NCI-H526 (cell line): Measurements from ENCODE around the gene PHACTR1.
"Not testable (repeated sequence)": the region's sequence is repeated elsewhere in the genome, so short reads cannot be mapped to it uniquely, and the experiment has no call there.

Experiments
- DNase-seq, 2 experiments: peaks; one replicate each; lab custom pipeline; 2025; lab: John Stamatoyannopoulos, UW

Gene PHACTR1

GRCh38 chr6:13307508-13307995 is 591.0 kb downstream of the PHACTR1 start:
- DNase-seq = no peak

DNA sequence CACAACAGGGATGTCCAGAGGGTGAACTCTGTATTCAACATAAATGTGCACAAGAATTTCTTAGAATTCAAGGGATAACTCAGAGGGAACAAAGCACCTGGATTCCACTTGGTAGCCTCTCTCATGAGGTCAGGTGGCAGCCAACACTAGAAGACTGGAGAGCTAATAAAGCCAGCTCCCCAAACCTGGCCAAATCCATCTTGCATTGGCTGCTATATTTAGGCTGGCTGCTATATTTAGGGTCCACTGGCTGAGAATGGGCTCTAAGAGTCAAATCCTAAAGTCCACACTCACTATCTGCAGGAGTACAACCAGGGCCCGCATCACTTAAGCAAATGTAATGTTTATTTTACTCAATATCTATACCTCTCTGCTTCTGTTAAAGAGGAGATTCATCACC is 591.8 kb downstream of the PHACTR1 start:
- DNase-seq = no peak

DNA sequence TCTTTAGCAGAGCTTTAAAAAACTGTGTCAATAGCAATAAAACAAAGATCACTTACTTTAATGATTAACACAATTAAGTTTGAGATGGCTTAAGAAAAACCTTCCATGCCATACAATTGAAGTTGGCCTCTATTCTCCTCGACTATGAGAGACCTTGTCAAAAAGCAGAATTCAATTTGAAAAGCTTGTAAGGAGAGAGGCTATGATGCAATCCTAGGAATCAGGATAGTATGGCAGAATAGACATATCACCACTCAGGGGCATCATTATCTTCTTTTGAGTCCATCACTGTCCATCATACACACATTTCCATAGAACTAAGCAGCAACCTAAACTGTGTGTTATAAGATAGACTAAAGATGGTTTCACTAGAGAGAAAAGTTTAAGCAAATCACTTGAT is 594.6 kb downstream of the PHACTR1 start:
- no peak for DNase-seq

DNA sequence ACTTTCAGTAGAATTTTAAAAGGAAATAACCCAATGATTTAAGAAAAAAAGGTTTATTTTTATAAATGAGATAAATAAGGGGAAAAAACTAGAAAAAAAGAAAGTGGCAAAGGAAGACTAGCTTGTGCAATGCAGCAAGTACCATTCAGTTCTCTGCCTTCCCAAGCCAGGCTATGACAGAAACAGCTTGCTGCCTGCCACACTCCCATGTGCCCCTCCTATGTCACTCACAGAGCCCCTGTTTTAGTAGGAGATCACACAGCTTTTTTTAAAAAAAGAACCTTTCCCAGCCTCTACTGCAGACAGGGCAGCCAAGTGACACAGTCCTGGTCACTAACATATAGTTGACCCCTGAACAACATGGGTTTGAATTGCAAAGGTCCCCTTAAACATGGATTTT is 598.2 kb downstream of the PHACTR1 start:
- no peak for DNase-seq

DNA sequence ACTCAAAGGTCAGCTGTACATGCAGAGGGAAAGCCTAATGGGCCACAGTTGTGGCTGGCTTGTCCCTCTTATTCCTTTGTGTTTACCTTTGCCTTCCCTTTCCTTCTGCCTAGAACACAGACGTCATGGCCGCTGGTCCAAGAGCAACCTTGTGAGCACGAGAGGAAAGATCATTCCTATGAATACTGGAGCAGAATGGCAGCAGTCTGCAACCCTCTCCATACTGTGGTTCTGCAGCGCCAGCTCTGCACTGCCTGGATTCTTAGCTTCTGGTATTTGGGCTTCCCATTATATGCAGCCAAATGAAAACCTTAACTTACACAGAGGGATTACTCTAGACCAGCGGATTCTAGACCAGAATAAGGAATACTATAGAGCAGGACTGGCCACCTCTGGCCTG is 599.3 kb downstream of the PHACTR1 start:
- no peak for DNase-seq

DNA sequence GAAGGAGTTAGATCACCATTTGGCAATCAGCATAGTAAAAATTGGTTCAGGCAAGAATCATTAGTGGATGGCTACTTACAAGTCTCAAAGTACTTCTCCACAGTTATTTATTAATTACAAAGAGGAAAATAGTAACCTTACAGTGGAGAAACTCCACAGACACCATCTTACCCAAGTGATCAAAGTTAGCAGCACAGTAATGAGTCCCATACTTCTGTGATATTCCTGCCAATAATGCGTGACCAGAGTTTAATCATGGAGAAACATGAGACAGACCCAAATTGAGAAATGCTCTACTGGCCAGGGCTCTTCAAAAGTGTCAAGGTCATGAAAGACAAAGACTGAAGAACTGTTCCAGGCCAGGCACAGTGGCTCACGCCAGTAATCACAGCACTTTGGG is 602.3 kb downstream of the PHACTR1 start:
- DNase-seq = no peak

DNA sequence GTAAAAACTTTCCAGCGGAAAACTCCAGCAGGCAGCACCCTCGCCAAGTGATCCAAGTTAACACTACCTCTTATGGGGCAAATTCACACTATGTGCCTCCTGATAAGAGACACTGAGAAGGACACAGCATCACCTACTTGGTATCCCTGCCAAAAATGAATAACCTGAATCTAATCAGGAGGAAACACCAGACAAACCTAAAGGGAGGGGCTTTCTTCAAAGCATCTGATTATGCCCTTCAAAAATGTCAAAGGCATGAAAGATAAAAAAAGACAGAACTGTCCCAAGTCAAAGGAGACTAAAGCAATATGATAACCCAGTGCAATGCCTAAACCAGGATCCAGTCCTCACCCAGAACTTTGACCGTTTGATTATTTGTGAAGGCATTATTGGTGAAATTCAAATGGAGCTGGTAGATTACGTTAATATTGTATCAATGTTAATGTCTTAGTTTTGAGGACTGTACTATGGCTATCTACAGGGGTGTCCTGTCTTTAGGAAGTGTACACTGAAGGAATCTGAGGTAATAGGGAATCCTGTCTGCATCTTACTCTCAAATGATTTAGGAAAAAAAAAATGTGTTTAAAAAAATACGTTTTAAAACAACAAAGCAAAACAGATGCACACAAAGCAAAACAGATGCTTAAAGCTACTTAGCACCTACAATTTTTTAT is 603.5 kb downstream of the PHACTR1 start:
- DNase-seq = no peak

- not testable (repeated sequence) for DNase-seq
Measured at GRCh38 chr6:13326031-13326586, 609.5 kb downstream of the PHACTR1 start.

DNA sequence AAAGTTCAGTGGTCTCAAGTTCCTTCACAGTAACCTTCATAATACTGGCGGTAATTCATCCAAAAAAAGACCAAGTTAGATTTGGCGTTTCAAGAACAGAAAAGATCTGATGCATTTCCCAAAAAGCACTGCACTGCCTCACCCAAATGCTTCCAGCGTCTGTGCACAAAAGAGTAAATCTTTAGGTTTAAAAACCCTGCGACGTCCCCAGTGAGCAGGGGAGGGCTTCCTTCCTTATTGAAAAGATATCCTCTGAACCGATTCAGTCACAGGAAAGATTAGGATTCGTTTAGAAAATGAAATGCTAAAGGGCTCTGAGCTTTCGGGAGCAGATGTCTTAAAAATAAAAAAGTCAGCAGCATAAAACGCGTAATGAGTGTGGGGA is 611.1 kb downstream of the PHACTR1 start:
- DNase-seq = peak in 1 of 2 experiments; percentile 66

GRCh38 chr6:13328076-13328874 is 611.7 kb downstream of the PHACTR1 start, which contains the start of gene TBC1D7:
TBC1D7 (minus strand) TSS chr6:13328537; CDS start chr6:13326898, 1,639 bp downstream.
- DNase-seq = peak; percentile 91 to 95

DNA sequence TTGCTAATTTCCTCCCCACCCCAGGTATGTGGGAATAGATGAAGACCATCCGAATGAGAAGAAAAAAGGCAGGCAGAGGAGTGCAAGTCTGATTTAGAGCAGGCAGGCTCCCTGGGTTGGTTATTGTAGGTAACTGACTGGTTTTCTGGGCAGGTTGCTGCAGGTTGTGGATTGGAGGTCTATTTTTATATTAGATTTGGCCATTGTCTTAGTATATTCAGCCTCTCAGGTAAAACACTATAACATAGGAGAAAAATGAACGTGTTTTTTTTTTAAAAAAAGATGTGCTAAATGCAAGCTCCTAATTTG is 612.3 kb downstream of the PHACTR1 start:
- DNase-seq = no peak

DNA sequence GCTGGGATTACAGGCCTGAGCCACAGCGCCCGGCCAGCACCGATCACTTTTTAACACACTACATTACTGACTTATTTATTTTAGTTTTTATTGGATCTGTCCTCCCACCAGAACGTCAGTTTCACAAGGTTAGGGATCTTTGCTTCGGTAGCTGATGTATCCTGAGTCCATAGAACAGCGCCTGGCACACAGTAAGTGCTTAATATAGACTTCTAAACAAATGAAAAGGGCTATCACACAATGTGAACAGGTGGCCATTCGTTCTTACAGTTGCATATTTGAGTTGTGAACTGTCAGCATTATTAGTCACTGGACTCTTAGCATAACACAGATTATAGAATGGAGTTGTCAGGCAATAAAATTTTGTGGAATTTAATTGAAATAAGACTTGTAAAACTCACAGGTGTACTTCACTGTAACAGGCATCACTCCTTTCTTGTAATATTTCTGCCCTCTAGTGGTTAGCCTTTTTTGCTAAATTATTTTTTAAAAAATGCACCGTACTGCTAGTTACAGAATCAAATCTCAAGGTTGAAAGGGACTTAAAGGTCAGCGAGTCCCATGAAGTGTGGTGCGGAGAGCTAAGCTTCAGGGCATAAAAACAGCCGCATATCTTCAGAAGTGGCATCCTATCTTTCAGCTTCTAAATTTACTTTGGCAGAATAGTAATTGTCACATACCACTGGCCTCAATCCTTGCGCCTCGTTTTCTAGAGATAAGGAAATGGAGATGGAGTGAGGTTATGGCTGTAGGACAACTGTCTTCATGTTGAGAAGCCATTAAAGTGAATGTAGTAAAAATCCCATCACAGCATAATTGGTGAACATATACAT is 615.2 kb downstream of the PHACTR1 start:
- DNase-seq = peak in 1 of 2 experiments; percentile 64

DNA sequence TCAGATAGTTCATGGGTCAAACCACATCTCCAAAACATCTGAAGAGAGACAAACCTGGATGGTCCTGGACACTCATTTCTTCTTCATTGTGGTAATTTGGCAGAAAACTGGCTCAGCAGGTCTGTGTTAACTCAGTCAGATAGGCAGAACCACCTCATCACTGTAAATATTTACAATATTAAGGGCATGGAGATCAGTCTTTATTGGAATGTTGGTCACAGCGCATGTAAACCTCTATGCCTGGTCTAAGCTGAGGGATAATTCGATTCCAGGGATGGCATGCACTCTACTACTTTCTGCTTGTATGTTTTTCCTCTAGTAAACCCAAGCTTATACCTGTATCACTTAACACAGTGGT is 615.8 kb downstream of the PHACTR1 start:
- no peak for DNase-seq

- DNase-seq = no peak
Measured at GRCh38 chr6:13334953-13335352, 618.4 kb downstream of the PHACTR1 start.

DNA sequence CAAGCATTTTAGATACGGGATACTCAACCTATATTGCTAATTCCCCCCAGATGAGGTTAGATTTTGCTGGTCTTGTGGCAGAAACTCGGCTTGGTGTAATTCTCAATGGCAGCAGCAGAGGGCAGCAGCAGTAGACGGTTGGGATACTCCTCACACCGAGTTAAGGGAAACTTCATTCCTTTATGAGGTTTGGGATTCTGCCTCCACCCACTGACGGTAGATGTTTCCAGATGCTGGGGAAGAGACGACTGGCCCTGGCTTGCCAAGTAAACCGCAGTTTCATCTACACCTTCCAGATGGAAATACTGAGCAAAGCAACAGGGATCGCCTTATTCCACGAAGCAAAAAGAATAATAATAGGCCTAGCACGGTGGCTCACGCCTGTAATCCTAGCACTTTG is 620.0 kb downstream of the PHACTR1 start:
- DNase-seq = peak; percentile 36 to 87

GRCh38 chr6:13338038-13338437 is 621.5 kb downstream of the PHACTR1 start:
- DNase-seq = no peak
